CD4-positive, alpha-beta T cell treated with Interleukin-1 beta for 1 hour (primary cell): ENCODE results near the gene CDPF1.

ENCODE experiments used
- DNase-seq, 2 donors: peaks; one replicate each; pipeline ENCODE4 v3.0.0-alpha.2; 2020 to 2022

CDPF1 gene

DNA sequence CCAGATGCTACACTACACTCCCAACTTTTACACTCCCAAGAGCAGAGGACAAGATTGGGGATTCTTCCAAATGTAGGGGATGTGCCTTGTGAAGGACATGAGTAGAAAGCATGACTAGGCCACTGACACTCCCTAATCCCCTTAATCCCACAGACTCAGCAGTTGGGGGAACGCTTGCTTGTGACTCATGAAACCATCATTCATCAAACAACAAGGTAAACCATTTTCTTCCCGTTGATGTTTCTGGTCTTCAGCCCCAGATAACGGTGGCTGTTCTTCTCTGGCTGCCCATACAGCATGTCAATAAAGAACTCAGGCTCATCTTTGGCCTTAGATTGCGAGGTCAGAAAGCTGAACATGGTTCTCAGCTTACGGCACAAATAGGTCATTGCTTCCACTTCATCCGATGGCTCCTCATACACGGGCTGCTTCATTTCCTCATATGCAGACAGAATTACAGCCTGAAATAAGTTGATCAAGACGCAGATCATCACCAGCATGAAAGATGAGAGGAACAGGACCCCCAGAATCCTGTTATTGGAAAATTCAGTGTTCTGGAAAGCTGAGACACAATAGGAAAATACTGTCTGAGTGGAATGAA lies 6.4 kb upstream of the CDPF1 start:
- no peak for DNase-seq

DNA sequence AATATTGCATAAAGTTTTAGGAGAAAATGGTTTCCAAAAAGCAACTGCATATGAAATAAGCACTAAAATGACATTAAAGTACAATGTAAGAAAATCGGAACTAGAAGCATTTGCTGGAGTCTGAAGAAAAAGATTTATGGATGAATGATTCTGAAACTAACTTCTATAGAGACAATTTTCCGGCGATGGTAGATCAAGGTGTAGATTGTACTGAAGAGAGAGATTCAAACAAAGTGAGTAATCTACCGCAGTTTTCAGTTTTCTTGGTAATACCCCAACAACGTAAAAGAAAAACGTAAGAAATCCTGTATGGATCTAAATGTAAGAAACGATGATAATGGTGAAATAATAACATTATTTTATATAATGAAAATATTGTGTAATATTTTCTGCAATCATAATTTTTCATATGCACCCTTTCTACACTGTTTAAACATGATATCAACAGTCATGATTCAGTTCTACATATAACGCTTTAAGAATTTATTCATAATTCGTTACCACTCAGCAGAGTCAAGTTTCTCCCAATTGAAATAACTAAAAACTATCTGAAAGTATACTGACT lies 1.8 kb upstream of the CDPF1 start:
- no peak for DNase-seq

GRCh38 chr22:46251266-46251665 lies 1.2 kb upstream of the CDPF1 start:
- no peak for DNase-seq

DNA sequence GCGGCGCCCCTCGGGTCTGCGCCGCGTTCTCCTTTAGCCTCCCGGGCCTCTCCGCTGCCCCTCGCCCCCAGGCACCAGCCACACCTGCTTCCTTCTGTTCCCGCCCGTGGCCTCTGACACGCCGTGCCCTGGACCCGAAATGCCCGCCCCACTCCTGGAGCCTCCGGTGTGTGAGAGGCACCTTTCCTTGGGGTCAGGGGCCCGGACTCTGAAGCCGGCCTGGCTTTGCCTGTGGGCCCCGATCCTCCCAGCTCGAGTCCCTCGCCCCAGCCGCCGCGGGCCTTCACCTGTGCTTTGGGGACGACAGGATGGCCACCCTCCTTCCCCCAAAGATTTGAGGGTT lies 661 bp upstream of the CDPF1 start:
- no peak for DNase-seq

GRCh38 chr22:46247443-46247975 lies 2.6 kb downstream of the CDPF1 start:
- DNase-seq = no peak

DNA sequence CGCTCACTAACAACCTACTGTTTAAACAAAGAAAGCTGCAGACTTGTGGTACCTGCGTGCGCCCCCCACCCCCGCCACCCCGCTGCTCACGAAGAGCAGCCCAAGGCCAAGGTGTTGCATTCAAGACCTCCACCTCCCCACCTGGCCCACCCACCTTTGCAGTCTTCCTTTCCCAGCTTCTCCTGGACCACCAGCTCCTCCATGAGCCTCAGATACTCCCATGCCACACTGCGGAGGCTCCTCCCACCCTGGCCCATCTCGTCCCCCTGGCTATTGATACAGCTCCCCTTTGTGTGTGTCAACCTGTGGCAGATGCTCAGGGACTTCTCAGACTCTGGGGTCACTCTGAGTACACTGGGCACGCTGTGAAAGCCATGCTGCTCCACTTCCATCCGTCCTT lies 3.9 kb downstream of the CDPF1 start:
- DNase-seq = no peak

GRCh38 chr22:46245511-46245910 lies 4.6 kb downstream of the CDPF1 start:
- DNase-seq = no peak

GRCh38 chr22:46244771-46245170 lies 5.3 kb downstream of the CDPF1 start:
- DNase-seq = no peak

- DNase-seq = no peak
These were observed 8.0 kb downstream of the CDPF1 start for GRCh38 chr22:46242076-46242475.

DNA sequence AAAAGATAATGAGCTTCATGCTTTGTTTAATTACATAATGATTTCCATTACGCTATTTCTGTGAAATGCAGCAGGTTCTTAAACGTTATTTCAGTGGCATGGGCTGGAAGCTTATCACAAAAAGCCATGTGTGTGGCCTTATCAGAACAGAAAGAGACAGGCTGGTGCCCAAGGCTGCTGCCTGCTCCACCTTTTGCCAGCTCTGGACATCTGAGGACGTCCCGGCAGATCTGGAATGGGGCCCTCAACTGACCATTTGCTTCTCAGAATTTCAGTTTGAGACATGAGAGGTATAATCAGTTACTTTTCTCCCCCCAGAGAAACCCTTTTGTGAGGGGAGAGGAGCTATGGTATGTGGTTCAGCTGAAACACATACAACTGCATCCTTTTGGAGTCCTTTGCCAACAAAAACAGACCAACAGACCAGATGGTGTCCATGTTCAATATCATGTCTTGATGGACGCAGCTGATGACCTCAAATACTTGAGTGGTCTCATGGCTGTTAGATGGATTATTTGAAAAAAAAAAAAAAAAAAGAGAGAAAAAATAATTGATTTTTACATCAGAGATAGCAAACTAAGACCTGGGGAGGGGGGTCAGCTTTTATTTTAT lies 8.6 kb downstream of the CDPF1 start:
- no peak for DNase-seq

DNA sequence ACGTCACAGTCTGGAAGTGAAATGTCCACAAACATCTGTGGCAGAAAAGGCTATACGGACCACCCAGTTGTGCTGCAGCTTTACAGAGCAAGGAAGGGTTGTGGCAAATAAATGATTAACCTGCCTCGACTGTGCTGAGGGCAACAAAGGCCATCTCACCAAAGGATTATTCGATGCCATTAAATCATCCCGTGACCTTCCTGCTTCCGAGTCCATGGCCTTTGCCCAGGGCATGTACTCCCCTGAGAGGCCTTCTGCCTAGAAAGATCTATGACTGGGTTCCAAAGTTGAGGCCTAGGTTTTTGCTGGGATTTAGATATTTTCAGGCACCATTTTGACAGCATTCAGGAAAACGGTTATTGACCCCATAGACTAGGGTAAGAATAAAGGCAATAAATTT lies 9.2 kb downstream of the CDPF1 start:
- no peak for DNase-seq

- no peak for DNase-seq
These were observed 9.6 kb downstream of the CDPF1 start for GRCh38 chr22:46240506-46240905.

DNA sequence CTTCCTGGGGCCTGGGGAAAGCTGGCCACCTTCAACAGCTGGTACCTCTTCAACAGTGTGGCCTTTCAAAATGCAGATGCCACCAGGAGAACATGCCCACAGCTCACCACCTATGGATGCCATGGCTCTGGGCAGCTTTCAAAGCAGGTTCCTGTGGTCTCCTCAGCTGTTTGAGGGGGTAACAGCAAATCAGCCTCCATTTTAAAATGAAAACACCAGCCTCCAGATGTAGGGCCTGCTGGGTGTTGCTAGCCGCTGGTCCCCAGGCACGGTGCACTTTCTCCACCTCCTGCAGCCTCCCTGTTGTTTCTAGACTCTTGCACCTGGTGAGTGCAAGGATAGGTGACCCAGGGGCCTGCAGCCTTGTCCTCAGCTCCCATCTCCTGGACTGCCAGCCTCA lies 10.0 kb downstream of the CDPF1 start:
- DNase-seq = no peak

GRCh38 chr22:46239261-46240048 lies 10.6 kb downstream of the CDPF1 start:
- DNase-seq = no peak

- DNase-seq = no peak
These were observed 11.6 kb downstream of the CDPF1 start for GRCh38 chr22:46238541-46238940.

DNA sequence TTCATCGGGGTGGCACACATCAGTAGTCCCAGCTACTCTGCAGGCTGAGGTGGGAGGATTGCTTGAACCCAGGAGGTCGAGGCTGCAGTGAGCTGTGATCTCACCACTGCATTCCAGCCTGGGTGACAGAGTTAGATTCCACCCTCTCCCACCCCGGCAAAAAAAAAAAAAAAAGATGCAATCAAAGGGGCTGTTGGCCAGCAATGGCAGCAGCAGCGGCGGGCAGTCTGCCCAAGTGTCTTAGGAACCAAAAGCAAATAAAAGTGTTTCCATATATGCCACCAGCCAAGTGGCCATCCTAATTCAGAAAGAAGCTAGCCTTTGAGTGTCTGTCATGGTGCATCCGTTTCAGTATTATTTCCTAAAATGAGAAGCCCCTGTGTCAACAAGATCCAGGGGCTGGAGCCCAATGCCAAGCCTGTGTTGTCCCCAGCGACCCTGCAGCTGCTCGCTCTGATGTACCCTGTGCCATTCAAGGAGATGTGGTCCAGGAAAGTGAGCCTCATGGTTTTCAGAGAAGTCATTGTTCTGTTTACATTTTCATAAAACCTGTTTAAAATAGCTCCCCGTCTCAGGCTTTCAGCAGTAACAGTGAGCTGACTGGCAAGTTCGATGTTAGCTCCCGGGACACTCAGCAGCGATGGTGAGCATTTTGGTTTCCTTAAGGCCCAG lies 12.5 kb downstream of the CDPF1 start:
- no peak for DNase-seq

DNA sequence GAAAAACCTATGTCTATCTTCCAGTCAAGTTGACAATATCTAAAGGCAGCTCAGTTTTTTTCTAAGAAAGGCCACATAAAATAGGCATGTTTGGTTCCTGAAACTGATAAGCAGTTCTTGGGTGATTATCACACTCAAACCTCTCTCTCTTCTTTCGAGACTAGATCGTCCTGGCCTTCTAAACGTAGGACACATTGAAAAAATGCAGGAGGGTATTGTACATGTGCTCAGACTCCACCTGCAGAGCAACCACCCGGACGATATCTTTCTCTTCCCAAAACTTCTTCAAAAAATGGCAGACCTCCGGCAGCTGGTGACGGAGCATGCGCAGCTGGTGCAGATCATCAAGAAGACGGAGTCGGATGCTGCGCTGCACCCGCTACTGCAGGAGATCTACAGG lies 15.1 kb downstream of the CDPF1 start:
- no peak for DNase-seq

DNA sequence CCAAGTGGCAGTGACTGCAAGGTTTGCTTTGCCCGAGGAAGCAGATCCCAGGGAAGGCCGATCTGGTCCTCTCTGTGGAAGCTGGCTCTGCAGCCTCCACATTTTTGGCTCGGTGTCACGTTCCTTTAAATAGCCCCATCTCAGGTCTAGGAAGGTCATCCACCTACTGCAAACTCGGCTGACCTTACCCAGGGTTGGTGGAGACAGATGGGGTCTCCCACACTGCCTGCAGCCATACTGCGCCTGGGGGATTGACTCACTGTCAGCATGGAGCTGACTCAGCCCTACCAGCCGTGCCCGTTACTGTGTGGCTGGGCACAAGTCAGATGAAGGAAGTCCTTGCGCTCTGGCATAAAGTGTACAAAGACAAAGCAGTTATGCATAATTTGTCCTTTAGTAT lies 16.9 kb downstream of the CDPF1 start:
- peak in 1 of 2 donors; percentile 35 for DNase-seq

GRCh38 chr22:46230262-46230901 lies 19.7 kb downstream of the CDPF1 start:
- DNase-seq = no peak

DNA sequence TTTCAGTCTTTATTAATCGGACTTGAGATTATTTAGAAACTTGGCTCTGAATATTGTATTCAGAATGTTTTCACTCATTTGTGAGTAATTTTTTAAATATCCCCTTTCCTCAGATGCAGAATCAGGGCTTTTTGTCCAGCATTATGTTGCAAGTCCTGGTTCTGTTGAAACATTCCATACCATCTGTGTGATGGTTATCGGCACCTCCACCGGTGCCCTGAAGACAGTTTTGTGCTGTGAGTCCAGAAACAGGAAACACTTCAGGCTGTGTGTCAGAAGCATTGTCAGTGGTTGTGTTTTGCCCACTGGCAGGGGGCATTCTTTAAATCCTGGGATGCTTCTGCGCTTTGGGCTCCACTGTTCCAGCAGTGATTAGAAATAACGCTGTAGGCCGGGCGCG lies 20.4 kb downstream of the CDPF1 start:
- no peak for DNase-seq

DNA sequence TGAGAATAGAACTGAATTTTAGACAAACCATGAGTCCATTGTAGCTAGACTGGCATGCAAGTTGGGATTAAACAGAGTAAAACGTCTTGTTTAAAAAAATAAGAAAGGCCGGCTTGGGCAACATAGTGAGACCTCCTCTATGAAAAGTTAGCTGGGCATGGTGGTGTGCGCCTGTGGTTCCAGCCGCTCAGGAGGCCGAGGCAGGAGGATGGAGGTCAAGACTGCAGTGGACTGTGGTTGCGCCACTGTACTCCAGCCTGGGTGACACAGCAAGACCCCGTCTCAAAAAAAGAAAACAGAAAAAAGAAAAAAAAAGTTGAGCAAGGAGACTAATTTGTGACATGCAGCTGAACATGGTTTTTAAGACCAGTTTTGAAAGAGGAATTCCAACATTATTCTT lies 23.5 kb downstream of the CDPF1 start:
- DNase-seq = no peak

DNA sequence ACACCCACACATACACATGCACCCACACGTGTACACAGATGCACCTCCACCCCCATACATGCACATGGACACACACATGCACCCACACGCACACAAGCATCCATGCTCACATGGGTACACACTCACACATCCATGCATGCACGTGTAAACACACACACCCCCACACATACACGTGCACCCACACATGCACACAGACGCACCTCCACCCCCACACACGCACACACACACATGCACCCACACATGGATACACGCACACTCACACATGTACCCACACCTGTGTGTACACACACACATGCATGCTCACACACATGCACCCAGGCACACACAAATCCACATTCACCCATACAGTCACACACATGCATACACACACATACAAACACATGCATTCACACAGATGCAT lies 24.5 kb downstream of the CDPF1 start:
- no peak for DNase-seq

DNA sequence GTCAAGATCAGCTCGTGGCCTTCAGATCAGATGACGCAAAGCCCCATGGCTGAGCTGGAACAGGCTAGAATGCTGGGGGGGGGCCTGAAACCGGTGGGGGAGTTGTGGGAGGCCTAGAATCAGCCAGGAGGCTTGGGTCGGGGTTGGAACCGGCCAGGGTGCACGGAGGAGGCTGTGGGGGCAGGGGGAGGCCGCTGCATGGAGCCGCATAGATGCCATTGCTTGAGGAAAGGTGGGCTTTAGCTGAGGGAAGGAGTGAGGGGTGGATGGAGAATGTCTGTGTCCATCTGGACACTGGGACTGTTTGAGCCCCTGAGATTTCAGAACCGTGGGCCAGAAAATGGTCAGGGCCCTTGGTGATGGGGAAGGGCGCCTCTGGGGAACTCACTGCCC lies 25.2 kb downstream of the CDPF1 start:
- DNase-seq = no peak
